HG03457 (cell line): ENCODE data around the gene OGFR.

Experiments used
- ATAC-seq: cut with Tn5 transposase; IDR thresholded peaks from one replicate; pipeline ENCODE4 v1.9.1; 2021; ENCODE audit warnings: moderate number of reproducible peaks; ENCODE audit not compliant: unreplicated experiment

OGFR gene

GRCh38 chr20:62824476-62825332 is 20.1 kb downstream of the OGFR start:
- ATAC-seq, result no peak

DNA sequence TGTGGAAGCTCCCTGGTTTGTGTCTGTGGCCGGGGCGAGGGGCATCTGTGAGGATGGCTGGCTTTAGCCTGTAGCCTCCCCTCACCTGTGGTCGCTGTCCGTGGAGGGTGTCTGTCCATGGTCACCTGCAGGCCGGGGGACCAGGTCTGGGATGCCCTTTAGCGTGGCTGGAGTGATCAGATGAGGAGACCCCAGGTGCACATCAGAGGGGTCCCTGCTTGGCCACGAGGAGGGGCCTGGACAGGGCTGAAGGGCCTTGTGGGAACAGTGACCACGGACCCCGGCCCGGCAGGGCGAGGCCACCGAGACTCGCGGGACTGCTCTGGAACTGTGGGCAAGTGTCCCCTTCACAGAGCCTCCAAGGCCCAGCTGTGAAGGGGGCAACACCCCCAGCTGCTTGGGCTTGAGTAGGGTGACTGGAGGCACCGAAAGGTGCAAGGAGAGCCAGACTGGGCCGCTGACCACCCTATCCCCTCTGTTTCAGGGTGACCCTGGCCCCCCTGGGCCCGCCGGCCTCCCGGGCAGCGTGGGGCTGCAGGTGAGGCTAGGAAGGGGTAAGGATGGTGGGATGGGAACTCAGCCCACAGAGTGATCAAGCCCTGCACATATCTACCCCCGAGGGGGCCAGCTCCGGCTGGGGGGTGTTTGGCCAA is 20.8 kb downstream of the OGFR start:
- ATAC-seq, result no peak

DNA sequence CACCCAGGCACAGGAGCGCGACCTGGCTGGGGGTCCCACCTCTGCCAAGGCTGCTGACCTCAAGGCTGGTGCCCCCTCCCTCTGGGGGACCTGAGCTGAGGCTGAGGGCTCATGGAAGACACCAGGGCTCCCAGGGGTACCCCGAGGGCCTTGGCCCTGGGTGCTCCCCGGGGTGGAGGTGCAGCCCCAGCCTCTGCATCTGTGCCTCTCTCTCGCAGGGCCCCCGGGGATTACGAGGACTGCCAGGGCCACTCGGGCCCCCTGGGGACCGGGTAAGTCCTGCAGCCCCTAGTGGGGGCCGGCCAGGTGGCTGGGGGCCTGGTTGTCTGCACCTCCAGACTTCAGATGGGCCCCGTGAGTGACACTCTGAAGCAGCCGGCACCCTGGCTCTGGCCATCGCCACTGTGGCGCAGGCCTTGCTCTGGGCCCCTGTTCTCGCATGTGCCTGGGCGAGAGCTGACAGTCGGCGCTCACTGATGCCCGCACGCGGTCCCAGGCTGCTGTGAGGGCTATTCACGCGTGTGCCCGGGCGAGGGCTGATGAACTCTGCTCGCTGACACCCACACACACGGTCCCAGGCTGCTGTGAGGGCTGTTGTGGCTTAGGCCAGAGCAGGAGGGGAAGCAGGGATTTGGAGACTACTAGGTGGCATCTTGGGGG is 21.5 kb downstream of the OGFR start:
- no peak for ATAC-seq

DNA sequence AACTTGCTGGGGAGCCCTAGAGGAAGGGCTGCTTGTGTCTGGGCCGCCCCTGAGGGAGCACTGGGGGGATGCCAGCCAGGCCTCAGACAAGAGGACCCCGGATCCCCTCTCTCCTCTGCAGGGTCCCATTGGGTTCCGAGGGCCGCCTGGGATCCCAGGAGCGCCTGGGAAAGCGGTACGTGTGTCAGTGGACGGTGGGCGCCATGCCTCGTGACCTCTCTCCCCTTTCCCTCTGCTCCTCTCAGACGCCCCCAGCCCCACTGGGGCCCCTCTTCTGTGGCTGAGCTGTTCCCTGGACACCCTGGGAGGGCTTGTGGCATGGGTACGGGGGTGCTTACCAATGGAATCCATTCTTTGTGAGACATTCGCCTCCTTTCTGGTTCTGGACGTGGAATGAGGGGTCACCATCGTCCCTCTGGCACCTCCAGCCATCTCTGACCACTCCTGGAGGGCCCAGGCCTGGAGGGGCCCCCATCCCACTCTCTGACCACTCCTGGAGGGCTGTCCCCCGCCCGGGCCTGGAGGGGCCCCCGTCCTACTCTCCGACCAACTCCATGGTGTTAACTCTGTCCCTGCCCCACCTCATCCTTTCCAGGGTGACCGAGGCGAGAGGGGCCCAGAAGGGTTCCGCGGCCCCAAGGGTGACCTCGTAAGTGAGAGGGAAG is 22.1 kb downstream of the OGFR start:
- ATAC-seq, result no peak

DNA sequence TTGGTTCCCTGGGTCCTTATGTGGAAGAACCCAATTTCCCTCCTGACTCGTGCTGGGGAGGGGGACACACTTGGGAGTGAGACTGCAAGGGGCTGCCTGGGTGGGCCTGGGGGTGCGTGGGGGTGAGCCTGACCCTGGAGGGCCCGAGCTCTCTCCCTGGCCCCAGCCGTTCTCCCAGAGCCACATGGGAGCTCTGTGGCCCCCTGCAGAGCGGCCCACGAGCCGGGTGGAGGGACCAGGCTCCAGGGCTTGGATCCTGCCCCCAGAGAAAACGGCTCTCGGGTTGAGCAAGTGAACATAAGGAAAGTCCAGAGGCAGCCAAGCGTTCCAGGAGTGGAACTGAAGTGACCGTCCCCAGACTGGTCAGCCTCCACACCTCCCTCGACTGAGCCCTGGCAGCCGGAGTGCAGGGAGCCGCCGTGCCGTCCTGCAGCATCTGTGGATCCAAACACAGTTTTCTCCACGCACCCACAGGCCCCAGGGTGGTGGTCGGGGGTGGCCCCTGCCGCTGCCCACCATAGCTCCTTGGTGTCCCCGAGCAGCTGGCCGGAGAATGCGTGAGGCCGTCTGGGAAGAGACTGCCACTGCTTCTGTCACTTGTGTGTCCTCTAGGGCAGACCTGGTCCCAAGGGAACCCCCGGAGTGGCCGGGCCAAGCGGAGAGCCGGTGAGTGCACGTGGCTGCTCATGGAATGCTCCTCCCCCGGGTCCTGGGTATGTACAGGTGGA is 22.8 kb downstream of the OGFR start:
- ATAC-seq, result no peak

DNA sequence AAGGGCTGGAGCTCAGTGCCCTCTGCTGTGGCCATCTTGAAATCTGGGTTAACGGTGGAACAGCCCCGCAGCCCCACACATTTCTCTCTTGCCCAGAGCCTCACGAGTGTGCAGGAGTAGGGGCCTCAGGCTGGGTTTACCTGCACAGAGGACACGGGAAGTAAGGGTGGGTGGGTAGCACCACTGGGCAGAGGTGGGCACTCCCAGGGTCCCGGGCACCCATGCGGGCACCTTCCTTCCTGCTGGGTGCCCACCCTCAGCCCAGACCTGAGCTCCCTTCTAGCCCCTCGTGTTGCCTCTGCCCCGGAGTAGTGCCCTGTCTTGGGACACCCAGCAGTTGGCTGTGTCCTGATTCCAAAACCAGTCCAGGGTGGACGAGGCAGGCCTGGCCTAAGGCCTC is 23.4 kb downstream of the OGFR start:
- no peak for ATAC-seq

DNA sequence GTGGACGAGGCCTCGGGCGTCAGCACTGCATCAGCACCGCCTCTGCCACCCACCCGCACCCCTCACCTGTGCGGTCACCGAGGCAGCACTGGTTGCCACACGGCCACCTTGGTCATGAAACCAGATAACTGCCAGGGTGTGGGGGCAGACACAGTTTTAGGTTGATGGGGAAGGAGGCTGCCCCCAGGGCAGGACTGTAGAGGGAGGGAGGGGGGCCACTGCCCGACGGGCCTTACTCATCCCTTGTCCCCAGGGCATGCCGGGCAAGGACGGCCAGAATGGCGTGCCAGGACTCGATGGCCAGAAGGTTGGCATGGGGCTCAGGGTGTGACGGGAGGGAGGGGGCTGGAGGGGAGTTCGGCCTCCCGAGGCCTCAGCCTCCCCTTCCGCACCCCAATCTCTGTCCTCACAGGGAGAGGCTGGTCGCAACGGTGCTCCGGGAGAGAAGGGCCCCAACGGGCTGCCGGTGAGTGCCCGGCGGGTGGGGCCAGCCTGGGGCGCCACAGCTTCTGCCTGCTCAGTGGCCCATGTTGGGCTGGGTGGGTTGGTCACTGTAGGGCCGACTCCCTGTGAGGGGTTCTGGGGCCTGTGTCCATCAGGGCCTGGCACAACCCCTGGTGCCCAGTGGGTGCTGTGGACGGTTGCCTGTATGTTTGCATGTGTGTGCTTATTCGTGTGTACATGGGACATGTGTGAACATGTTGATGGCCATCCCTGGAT is 24.0 kb downstream of the OGFR start:
- no peak for ATAC-seq

DNA sequence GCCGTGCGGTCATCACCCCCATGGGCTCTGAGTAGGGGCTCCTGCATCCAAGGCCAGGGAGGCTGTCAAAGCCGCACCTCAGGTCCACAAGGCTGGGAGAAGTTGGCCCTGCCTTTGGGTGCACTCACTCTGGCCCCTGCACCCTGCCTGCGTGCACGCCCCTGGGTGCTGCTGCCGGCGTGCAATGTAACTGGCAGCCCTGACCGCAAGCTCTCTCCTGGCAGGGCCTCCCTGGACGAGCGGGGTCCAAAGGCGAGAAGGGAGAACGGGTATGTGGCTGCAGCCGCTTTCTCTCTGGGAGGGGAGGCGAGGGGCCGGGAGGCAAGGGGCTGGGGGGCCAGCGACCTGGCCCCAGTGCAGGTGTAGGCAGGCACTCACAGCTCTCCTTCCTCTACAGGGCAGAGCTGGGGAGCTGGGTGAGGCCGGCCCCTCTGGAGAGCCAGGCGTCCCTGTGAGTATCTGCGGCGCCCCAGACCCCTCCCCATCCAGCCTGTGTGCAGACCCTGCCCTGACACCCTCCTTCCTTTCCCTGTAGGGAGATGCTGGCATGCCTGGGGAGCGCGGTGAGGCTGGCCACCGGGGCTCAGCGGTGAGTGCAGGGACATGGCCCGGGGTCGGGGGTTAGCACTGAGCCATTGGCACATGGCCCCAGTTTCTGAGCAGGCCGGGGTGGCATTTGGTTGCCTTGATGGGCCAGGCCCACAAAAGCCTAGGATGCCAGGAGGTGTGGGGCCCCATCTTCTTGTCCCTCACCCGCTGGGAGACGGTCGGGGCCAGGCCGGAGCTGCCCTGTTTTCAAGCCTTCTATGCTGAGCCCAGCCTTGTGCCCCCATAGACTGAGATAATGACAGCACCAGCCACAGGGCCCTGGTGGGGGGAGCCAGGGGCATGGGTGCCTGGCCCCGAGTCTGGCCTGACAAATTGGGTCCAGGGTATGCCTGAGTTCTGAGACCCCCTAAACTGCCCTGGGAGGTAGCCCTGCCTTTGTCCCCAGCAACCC is 24.9 kb downstream of the OGFR start:
- no peak for ATAC-seq

- no peak for ATAC-seq
Observed at GRCh38 chr20:62830251-62830650, 25.6 kb downstream of the OGFR start.

GRCh38 chr20:62830821-62831220 is 26.2 kb downstream of the OGFR start:
- ATAC-seq, result no peak

DNA sequence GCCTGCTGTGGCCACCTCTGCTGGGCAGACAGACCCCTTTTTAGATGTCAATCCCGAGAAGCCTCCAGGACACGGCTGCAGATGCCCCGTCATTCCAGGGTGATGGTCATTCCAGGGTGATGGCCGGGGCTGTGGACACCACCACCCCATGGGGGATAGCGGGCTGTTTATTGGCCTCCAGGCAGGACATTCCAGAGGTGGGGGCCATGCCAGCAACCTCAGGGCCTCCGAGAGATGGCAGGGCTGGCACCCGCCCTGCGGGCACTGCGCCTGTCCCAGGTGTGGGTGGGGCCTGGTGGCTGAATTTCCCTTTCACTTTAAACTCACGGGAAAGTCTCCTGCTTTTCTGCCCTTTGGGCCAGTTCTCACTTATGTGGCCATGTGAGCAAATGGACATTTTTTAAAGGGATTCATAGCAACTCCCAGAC is 26.7 kb downstream of the OGFR start:
- ATAC-seq, result no peak

GRCh38 chr20:62831854-62832211 is 27.2 kb downstream of the OGFR start:
- ATAC-seq, result no peak

DNA sequence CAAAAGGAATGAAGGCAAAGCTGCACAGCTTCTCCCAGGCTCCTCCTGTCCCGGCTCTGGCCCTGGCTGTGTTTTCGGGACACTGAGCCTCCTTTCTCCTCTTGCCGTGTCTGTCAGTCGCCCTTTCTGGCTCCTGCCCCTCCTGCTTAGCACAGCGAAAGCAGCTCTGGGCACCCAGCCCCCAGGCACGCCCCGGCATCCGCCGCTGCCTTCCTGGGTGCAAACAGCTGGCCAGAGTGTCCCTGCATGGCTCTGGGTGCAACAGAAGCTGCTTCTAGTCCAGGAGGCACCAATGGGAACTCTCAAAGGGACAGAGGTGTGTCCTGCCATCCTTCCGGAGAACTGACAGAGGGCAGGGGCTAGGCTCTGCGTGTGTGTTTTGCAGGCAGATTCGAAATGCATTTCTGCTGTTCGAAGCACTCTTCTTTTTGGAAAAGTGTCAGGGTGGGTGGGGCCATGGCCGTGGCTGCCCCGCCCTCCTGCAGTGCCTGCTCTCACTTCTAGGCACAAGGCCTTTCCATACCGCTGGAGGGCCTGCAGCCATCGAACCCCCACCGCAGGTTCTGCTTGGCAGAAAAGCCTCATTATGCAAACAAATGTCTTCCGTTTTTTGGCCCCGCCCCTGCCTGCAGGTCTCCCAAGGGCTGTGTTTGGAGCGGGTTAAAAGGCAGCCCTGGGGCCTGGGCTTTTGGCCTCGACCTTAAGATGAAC is 27.7 kb downstream of the OGFR start:
- ATAC-seq, result peak; percentile 47

- ATAC-seq, result peak; percentile 13
Observed at GRCh38 chr20:62832951-62833391, 28.3 kb downstream of the OGFR start.

DNA sequence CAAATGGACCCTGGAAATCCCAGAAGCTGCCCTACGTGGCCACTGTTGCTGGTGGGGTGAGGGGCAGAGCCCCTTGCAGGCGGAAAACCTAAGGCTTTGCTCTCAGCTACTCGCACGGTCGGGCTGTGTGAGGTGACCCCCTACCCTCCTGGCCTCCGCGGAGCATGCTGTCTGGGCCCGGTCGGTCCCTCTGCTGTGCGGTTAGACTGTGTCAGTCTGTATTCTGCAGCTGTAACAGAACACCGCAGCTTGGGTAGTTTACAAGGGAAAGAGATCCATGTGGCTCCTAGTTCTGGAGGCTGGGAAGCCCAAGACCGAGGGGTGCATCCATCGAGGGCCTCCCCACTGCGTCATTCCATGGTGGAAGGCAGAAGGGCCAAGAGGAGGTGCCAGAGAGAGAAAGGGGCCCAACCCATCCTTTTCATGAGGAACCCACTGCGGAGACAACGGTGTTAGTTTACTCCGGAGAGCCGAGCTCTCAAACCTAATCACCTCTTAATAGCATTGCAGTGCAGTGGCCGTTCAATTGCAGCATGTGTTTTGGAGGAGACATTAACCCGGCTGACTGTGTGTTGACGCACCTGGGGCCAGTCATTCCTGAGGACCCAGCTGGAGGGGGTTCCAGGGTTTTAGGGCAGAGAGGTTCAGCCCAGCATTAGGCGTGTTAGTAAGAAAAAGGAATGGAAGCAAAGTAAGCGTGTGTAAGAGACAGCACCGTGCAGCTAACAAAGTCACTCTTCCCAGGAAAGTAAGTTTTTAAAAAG is 30.5 kb downstream of the OGFR start:
- ATAC-seq, result no peak

DNA sequence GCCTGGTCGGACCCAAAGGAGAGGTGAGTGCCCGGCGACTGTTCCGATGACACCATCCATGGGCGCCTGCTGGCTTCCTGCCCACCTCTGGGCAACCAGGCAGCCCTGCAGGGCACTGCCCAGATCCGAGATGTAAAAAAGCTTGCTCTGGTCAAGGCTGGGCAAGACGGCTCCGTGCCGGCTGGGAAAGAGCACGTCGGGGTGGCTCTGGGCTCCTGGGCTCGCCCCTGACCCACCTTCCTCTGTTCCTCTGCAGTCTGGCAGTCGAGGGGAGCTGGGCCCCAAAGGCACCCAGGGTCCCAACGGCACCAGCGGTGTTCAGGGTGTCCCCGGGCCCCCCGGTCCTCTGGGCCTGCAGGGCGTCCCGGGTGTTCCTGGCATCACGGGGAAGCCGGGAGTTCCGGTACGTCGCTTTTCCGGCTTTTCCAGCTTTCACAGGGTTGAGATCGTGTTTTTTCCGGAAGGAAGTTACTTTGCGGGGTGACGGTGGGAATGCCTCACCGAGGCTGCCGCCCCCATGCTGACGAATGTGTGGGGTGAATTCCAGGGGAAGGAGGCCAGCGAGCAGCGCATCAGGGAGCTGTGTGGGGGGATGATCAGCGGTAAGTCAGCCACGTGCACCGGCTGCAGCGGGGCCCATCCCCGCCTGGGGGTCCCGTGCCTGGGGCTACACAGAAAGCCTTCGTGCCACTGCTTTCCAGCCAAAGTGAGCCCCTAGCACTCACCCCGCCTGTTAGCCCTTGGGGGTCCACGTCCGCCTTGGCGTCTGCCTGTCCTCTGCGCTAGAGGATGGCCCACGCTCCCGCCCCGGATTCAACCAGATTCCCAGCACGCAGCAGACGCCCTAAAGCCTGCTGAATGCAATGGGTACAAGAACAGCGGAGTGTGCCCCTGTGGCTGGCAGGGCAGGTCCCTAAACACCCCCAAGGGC is 31.6 kb downstream of the OGFR start:
- ATAC-seq, result no peak
